T-helper 2 cell treated with Interferon-gamma antibody and Interleukin-4, amounts not matched to agents 5 μg/mL and 100 μg/mL, for 36 hours (primary cell): Measurements from ENCODE around the gene AADACL4.

ENCODE experiments used
- DNase-seq: peaks from one replicate; pipeline ENCODE4 v3.0.0; 2021; ENCODE audit warnings: low spot score
- H3K27ac Mint-ChIP-seq: one replicate; pipeline ENCODE4 v1.8.0; 2021; ENCODE audit warnings: mild to moderate bottlenecking, mixed read lengths
- H3K27me3 Mint-ChIP-seq: one replicate; pipeline ENCODE4 v1.8.0; 2021; ENCODE audit warnings: low read depth, mixed read lengths
- H3K36me3 Mint-ChIP-seq: one replicate; pipeline ENCODE4 v1.8.0; 2021; ENCODE audit warnings: low read depth, mixed read lengths
- H3K4me1 Mint-ChIP-seq: one replicate; pipeline ENCODE4 v1.8.0; 2021; ENCODE audit warnings: low read depth, mixed read lengths
- H3K4me3 Mint-ChIP-seq: one replicate; pipeline ENCODE4 v1.8.0; 2022; ENCODE audit warnings: mild to moderate bottlenecking, moderate library complexity, mixed read lengths
- H3K9me3 Mint-ChIP-seq: one replicate; pipeline ENCODE4 v1.8.0; 2021; ENCODE audit warnings: mixed read lengths

AADACL4 gene

DNA sequence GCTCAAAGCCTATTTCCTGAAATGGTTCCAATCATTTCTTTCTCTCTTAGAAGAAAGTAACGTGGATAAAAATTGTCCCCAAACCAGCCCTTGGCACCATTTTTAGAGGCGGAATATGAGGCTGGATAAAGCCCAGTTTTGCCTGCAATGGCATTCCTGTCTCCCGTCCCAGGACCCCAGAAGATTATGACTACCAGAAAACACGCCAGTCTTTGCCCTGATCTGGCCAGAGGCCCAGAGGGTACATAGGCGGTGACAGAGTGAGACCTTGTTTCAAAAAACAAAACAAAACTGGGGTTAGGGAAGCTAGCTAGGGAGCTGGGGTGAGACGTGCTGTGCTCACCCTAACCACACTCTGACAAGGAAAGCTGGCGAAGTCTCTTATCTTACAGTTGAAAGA, at the start of gene AADACL4:
TSS of gene AADACL4 (plus strand) at position 301 of the 400 bp plus-strand sequence. CDS start 462 bp downstream, outside the sequence.
- peaks cover 16% of the 10 kb centered on the region for H3K27me3 Mint-ChIP-seq
- no peak within 1 kb of the TSS for H3K27ac Mint-ChIP-seq
- no peaks in the 10 kb centered on the region for H3K4me1 Mint-ChIP-seq
- DNase-seq: no peak
- peaks cover 4% of the 10 kb centered on the region for H3K36me3 Mint-ChIP-seq
- H3K9me3 Mint-ChIP-seq: peaks cover 31% of the 10 kb centered on the region
- no peak within 1 kb of the TSS for H3K4me3 Mint-ChIP-seq

DNA sequence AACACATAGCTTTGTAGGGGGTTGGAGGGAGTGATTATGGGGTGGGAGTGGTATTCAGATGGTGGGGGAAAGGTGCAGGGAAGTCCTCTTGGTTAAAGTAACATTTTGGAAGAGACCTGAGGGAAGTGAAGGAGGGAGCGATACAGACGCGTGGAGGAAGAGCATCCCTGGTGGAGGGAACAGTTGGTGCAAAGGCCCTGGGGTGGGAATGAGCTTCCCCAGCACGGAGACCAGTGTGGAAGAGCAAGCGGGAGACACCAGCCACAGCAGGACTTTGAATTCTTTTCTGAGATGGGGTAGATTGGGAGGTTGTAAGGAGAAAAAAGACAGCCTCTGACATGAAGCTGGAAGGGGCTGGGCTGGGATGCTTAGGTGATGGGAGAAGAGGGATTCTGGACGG, 49.4 kb upstream of the AADACL4 start:
- Mint-ChIP-seq H3K9me3 (no peaks in the 10 kb centered on the region), H3K27me3 (peaks cover 9% of the 10 kb centered on the region), H3K4me3 (peak overlapping the region; percentile 46), H3K27ac (peak overlapping the region; percentile 17), H3K36me3 (peaks cover 12% of the 10 kb centered on the region), H3K4me1 (peaks cover 16% of the 10 kb centered on the region)
- no peak for DNase-seq

DNA sequence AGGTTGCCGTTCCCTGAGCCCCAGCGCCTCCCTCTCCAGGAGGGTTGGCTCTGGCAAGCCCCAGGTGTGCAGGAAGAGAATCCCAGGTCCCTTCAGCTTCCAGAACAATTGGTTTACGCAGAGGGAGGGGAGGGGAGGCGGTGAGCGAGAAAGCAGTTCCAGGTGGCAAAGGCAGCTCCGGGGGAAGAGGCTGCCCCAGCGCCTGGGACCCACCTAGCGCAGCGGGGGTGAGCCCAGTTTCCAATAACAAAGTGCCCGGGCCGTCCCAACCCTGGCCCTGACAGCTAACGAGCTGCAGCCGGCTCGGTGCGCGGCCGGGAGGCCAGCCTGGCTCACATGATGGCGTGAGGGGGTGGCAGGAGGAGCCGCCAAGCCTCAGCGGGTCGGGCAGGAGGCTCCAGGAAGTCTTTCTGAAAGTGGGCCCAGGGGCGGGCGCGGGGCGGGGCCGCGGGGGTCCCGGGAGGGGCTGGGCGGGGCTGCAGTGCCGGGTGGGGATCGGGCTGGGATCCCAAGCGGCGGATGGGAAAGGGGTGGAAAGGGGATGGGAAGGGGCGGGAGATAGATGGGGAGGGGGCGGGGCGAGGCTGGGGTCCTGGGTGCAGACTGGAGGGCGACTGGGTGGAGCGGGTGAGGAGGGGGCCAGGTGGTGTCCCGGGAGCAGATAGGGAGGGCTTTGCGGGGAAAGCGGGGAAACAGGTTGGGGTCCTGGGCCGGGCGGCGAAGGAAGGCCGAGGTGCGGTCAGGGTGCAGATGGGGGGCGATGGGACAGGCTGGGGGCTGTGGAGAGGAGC, 48.7 kb upstream of the AADACL4 start:
- Mint-ChIP-seq H3K36me3 (peaks cover 12% of the 10 kb centered on the region), H3K9me3 (no peaks in the 10 kb centered on the region), H3K27ac (peak overlapping the region; percentile 17), H3K4me1 (peaks cover 16% of the 10 kb centered on the region), H3K27me3 (peaks cover 9% of the 10 kb centered on the region), H3K4me3 (peak overlapping the region; percentile 46)
- DNase-seq: no peak

DNA sequence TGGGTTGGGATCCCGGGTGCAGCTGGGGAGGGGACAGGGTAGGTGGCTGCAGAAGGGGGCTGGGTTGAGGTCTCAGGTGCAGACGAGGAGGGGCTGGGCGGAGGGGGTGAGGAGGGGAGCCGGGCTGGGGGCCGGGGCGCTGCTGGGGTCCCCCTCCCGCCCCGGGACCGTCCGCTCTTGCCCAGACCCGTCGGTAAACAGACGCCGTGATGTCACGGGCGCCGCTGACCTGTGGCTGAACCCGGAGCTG, 48.2 kb upstream of the AADACL4 start:
- H3K9me3 Mint-ChIP-seq: no peaks in the 10 kb centered on the region
- H3K36me3 Mint-ChIP-seq: peaks cover 12% of the 10 kb centered on the region
- DNase-seq: no peak
- no peak overlapping the region for H3K27ac Mint-ChIP-seq
- no peak overlapping the region for H3K4me3 Mint-ChIP-seq
- H3K27me3 Mint-ChIP-seq: peaks cover 9% of the 10 kb centered on the region
- H3K4me1 Mint-ChIP-seq: peaks cover 16% of the 10 kb centered on the region

DNA sequence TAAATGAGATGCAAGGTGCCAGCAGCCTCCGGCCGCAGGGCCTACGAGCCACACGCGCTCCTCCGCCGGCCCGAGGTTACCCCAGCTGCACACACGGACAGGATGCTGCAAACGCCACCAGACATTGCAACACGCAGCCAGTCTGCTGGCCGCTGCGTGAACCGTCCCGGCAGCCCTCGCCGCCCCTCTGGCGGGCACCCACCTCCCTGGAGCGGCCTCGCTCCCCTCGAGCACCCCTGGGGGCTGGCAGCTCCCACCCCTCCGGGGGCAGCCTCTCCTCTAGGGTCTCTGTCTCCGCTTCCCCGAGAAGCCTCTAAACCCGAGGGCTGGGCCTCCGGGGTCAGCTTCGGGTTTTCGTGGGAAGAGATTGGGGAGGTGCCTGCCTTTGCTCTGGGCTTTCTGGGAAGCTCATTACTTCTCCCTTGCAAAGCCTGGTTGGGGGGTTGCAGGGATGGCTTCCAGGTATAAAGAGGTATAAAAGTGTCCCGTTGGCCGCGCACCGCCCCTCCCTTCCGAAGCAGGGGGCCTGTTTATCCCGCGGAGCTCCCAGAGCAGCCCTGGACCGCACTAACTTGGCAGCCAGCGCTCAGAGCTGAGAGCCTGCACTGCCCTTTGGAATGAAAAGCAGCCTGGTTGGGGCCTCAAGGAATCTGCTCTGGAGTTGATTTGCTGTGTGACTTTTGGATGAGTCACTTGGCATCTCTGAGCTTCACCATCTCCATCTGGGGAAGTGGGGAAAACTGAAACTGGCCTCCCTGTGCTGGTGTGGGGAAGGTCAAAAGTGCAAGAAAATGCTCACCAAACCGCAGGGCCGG, 47.7 kb upstream of the AADACL4 start:
- Mint-ChIP-seq H3K27ac (no peak overlapping the region), H3K4me3 (no peak overlapping the region), H3K4me1 (peaks cover 16% of the 10 kb centered on the region), H3K9me3 (no peaks in the 10 kb centered on the region), H3K27me3 (peaks cover 9% of the 10 kb centered on the region), H3K36me3 (peaks cover 9% of the 10 kb centered on the region)
- no peak for DNase-seq

DNA sequence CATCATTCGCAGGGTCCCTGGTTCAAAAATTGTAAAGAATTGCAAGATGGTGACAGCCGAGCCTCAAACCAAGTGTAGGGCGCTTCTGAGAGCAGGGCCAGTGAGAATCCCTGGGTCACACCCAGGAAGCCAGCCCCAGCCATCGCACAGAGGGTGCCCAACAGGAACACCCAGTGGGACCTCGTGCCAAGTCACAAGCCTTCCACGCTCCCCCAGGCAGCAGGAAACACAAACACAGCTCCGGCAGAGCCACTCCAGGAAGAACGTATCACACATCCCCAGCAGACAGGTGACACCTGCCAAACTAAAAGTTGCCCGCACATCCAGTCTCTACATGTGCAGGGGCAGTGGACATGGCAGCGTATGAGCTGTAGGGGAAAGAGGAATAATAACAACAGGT, 46.1 kb upstream of the AADACL4 start:
- DNase-seq: no peak
- H3K9me3 Mint-ChIP-seq: no peaks in the 10 kb centered on the region
- peaks cover 7% of the 10 kb centered on the region for H3K36me3 Mint-ChIP-seq
- H3K27me3 Mint-ChIP-seq: peaks cover 9% of the 10 kb centered on the region
- no peak overlapping the region for H3K4me3 Mint-ChIP-seq
- H3K4me1 Mint-ChIP-seq: peaks cover 23% of the 10 kb centered on the region
- H3K27ac Mint-ChIP-seq: no peak overlapping the region

DNA sequence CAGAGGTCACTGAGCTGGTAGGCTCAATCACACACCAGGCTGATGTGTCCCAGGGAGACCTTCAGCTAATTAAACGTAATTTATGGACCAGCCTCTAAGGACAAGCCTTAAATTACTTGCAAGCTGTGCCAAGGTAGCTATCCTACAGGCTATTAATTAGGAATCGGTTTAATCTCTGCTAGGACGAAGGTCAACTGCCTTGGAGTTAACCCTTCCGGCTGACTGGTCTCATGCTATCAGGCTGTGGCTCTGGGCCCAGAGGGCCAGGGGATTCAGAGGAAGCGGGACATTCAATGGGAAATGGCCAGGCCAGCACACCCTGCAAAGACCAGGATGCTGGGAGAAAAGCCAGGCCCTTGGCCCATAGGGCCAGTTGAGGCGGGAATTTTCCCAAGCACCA, 44.9 kb upstream of the AADACL4 start:
- peaks cover 25% of the 10 kb centered on the region for H3K4me1 Mint-ChIP-seq
- DNase-seq: no peak
- peaks cover 9% of the 10 kb centered on the region for H3K27me3 Mint-ChIP-seq
- H3K9me3 Mint-ChIP-seq: no peaks in the 10 kb centered on the region
- H3K27ac Mint-ChIP-seq: no peak overlapping the region
- peaks cover 9% of the 10 kb centered on the region for H3K36me3 Mint-ChIP-seq
- no peak overlapping the region for H3K4me3 Mint-ChIP-seq

DNA sequence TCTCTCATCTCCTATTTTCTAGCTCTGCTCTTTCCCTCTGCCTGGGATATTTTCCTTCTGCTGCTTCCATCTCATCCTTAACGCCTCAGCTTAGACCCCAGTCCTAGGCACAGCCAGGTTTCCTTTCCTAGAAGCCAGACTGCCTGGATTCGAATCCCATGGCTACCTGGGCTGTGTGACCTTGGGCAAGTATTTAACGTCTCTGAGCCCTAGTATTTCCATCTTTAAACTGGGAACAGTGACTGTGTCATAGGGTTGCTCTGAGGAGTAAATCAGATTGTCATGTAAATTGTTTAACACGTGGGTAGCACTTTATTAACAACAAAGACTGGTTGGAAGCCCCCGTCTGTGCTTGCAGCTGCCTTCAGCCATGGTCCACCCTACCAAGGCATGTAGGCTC, 44.2 kb upstream of the AADACL4 start:
- Mint-ChIP-seq H3K27me3 (peaks cover 3% of the 10 kb centered on the region), H3K9me3 (no peaks in the 10 kb centered on the region), H3K27ac (no peak overlapping the region), H3K36me3 (peaks cover 10% of the 10 kb centered on the region), H3K4me1 (peaks cover 29% of the 10 kb centered on the region), H3K4me3 (no peak overlapping the region)
- DNase-seq: no peak

DNA sequence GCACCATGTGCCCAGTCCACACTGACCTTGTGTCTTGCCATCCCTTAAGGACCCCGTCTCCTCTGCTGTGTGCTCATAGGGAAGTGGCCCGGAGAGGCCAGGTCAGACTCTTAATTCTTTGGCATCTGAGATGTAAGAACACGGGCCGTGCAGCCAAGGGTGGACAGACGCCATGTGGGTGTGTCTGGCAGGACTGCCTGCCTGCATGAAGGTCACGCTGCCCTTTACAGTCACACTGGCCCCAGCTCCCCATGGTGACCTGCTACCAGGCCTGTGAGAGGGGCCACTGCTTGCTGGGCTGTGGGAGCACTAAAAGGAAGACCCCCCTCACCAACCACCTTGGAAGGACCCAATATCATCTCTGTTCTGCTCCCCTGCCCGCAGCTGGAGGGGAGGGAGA, 43.5 kb upstream of the AADACL4 start:
- peaks cover 9% of the 10 kb centered on the region for H3K36me3 Mint-ChIP-seq
- peaks cover 28% of the 10 kb centered on the region for H3K4me1 Mint-ChIP-seq
- no peak overlapping the region for H3K4me3 Mint-ChIP-seq
- no peak overlapping the region for H3K27ac Mint-ChIP-seq
- DNase-seq: no peak
- no peaks in the 10 kb centered on the region for H3K27me3 Mint-ChIP-seq
- no peaks in the 10 kb centered on the region for H3K9me3 Mint-ChIP-seq

DNA sequence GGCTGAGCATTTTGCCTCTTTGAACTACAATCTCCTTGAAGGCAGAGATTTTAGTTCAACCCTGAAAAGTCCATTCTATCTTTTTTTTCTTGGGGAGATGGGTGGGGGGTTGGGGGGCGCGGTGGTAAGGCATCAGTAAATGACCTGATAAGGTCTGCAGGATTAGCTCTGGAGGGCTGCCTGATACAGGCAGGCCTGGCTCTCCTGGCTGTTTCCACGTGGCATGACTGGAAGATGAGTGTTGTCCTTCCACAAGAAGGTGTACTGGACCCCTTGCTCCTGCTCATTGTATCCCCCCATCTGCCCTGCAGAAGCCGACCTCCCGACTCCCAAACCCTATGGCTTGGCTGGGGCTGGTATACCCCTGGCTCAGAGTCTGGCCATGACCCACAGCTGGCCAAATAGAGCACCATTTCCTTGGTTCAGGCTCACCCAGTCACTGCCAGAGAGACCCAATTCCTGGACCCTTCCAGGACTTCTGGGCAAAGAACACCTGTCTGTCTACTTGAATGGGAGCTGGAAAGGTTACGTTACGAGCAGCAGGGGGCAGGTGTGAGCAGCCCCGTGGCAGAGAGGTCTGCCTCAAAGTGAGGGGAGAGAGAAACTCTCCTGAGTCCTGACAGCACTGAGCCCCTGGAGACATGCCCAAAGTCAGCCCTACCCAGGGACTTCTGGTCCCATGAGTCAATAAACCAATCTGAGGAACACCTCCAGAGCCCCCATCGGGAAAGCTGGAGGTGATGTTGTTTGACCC, 42.8 kb upstream of the AADACL4 start:
- Mint-ChIP-seq H3K27ac (no peak overlapping the region), H3K36me3 (peaks cover 10% of the 10 kb centered on the region), H3K27me3 (no peaks in the 10 kb centered on the region), H3K4me1 (peaks cover 28% of the 10 kb centered on the region), H3K9me3 (no peaks in the 10 kb centered on the region), H3K4me3 (no peak overlapping the region)
- DNase-seq: no peak

DNA sequence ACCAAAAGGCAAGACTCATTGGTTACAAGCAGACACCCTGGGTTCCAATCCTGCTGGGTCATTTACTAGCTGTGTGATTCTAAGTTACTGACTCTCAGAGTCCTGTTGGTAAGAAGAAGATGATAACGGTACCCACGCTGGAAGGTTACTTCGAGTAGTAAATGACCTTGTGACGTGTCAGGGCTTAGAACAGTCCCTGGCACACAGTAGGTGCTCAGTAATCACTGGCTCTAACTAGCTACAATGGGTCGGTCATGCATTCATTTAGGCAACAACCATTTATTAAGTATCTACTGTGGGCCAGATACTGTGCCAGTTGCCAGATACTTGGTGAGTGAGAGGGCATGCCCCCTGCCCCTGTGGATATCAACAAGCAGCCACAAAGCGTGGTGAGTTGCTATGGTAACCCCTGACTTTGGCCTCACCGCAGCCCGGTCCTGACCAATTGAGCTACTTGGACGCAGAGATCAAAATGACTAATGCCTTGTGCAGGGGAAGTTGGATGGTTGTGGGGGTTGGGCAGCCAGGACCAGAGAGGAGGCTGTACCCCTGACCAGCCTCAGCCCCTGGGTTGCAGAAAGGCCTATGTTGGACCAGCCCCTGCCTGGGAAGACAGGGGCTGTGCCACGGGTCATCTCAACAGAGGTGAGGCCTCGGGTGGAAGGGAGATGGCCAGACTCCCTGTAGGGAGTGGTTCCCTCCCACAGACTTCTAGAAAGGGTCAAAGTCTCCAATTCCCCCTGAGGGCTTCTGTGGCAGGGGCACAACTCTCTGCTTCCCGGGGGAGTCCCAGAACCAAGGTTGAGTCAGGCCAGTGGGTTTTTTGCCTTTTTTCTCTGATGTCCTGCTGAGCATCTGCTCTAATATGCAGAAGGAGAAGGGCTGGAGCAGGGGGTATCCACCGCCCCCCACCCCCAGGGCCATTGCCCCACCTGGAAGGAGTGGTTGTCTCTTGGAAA, 41.9 kb upstream of the AADACL4 start:
- Mint-ChIP-seq H3K36me3 (peaks cover 13% of the 10 kb centered on the region), H3K9me3 (no peaks in the 10 kb centered on the region), H3K4me3 (no peak overlapping the region), H3K27me3 (no peaks in the 10 kb centered on the region), H3K4me1 (peaks cover 28% of the 10 kb centered on the region), H3K27ac (peak overlapping the region; percentile 45)
- DNase-seq: no peak

DNA sequence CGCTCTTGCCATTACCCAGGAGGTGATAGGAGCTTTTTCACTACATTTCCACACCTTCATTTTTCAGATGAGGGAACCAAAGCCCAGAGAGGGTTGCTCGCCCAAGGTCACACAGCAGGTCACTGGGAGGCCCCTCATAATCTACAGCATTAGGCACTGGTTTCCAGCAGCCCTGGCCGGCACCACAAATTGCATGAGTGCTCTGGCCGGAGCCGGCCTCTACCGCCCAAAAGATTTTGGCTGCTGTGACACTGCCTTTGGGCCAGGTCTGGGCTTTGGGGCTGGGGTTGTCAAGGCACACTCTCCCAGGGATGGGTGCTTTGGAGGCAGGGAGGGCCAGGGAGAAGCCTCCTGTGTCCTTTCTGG, 41.2 kb upstream of the AADACL4 start:
- H3K4me1 Mint-ChIP-seq: peaks cover 24% of the 10 kb centered on the region
- DNase-seq: no peak
- H3K36me3 Mint-ChIP-seq: peaks cover 18% of the 10 kb centered on the region
- H3K4me3 Mint-ChIP-seq: no peak overlapping the region
- H3K27ac Mint-ChIP-seq: no peak overlapping the region
- peaks cover 4% of the 10 kb centered on the region for H3K9me3 Mint-ChIP-seq
- H3K27me3 Mint-ChIP-seq: no peaks in the 10 kb centered on the region

DNA sequence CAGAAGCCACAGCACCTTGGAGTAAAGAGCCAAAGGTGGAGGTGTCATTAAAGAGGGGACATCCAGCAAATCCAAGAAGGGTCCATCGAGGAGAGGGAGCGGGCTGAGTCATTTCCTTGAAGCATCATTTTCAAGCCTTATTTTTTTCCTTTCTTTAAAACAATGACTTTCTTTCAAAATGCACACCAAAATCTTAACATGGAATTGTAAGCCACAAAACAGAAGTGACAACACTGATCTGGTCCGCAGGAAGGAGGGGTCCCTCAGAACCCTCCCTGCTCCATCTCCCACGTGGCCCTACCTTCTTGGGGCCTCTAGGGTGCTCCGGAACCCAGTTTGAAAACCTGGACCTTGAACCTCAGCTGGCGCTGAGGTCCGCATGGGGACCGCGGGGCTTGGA, 40.7 kb upstream of the AADACL4 start:
- Mint-ChIP-seq H3K27me3 (no peaks in the 10 kb centered on the region), H3K36me3 (peaks cover 21% of the 10 kb centered on the region), H3K9me3 (peaks cover 4% of the 10 kb centered on the region), H3K27ac (no peak overlapping the region), H3K4me3 (no peak overlapping the region), H3K4me1 (peaks cover 23% of the 10 kb centered on the region)
- no peak for DNase-seq
